Stimulated activated CD8-positive, alpha-beta memory T cell treated with anti-CD3 and anti-CD28 coated beads, Interleukin-4, amount 100 ng/mL, for 4 hours (primary cell): ENCODE results near the gene TBC1D7.

Experiments
- DNase-seq, 2 donors: peaks; one replicate each; pipeline ENCODE4 v3.0.0-alpha.2; 2020; ENCODE audit warnings: low read depth in 2 of 2, low spot score in 1 of 2

Gene TBC1D7

GRCh38 chr6:13273931-13274706 lies 54.2 kb downstream of the TBC1D7 start:
- DNase-seq, result peak; percentile 46 to 75

DNA sequence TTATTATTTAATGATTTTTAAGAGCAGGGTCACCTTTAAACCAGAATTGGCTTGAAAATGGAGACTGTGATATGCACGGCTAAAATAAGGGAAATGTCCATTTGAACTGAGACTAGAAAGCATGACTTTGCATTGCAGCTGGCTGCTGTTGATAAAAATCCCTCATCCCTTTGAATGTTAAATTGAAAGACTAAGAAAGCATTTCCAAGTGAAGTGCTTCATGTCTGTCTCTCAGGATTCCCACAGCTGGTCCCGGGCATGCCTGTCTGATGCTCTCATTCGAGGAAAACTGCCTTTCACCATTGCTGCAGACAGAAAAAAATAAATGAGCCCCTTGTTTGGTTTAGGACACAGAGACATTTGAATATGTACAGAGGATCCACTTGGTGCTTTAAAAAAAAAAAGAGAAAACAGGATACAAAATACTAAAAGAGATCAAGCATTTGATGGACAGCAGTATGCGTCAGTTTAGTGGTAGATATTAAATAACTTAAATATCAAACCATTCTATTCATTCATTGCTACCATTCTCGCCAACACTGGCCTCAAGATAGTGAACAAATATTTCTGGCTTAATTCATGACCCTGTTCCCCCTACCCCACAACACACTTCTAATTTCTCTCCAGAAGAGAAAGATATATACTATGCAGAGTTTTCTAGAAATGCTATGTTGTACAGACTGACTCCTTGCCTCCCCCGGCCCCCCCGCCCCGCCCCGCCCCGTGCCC lies 55.0 kb downstream of the TBC1D7 start:
- no peak for DNase-seq

- no peak for DNase-seq
Observed at GRCh38 chr6:13272131-13273046, 55.9 kb downstream of the TBC1D7 start.

GRCh38 chr6:13268913-13269518 lies 59.3 kb downstream of the TBC1D7 start:
- DNase-seq, result no peak

DNA sequence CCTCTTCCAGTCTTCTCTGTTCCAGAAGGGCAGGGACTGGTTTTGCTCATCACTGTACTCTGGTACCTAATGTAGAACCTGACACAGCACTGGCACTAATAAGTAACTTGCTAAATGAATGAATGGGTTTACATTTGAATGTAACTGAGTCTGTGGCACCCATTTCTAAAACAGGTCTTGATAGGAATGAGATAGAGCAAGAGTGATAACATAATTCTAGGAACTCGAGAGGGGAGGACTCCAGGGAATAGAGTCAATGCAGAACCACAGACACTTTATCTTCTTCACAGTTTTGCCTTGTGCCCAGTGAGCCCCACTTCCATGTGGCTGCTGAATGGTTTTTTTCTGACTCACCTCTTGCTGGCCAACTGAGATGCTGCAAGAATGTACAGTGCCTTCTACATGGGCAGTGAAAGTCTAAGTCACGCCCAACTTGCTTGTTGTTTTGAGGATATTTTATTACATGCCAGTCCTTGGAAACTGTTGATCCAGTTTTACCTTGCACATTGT lies 61.1 kb downstream of the TBC1D7 start:
- DNase-seq, result no peak

GRCh38 chr6:13263669-13264068 lies 64.7 kb downstream of the TBC1D7 start:
- no peak for DNase-seq

DNA sequence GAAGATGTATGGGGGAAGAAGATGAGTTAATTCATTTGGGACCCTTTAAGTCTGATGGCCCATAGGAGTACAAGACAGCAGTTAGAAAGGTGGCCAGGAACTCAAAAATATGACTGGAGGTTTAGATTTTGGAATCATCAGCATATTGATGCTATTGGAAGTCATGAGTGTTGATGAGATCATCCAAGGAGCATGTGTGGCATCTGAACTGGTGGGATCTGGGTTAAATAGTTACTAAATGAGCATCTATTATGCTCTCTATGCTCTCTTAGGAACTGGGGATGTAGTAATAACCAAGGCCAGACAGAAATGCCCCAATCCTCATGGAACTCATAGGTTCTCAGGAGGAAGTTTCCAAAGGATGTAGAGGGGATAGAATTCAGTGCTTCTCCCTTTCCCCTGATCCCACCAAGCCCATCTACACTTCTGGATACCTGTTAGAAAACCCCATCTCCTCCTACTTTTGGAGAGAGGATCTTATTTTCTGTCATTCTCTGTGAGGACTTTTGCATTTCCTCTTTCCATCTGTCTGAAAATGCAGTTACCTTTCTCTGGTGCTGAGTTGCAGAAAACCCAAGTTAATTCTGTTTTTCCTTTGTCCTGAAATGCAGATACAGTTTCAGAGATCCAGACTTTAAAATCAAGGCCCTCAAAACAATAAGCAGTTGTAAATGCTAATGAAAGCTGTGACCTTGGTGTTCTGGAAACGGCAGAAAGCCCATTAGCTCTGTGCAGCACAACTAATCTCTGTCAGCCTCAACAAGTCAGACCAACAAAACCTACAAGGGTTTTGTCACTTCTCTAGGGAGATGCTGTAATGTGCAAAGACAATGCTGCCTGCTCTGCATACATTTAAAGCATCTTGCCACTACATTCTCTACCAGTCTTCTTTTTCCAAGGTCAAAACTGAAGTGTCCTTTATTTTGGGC lies 65.8 kb downstream of the TBC1D7 start:
- no peak for DNase-seq

DNA sequence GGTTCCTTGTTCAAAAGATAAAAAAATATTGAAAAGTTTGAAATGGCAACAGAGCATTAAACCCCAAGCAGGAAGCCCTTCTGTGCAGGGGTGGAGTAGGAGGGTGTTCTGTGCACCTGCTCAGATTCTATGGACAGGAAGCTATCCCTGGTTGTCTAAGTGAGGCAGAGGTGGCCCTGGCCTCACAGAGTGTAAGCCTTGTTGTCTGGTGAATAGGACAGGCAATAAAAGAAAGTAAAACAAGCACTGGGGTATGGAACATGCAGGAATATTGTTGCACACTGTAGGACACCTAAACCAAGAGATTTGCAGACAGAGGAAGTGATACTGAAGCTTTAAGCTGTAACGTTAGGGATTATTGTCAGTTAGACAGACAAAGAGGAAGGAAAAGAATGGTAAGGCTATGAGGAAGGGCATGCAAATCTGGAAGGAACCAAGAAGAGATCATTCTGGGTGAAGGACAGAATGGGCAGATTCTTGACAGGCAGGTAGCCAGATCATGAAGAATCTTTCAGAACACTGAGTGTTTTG lies 66.8 kb downstream of the TBC1D7 start:
- DNase-seq, result no peak

DNA sequence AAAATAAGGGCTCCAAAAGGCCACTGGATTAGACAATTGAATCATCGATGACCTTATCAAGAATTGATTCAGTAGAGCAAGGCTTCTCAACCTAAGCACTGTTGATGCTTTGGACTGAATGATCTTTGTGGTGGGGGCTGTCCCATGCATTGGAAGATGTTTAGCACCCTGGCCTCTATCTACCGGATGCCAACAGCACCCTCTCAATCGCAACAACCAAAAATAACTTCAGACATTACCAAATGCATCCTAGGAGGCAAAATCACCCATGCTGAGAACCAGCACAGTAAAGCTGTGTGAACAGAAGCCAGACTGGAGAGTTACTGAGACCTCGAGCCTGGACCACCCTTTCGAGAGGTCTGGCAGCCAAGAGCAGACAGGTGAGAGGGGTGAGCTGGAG lies 67.5 kb downstream of the TBC1D7 start:
- DNase-seq, result no peak

DNA sequence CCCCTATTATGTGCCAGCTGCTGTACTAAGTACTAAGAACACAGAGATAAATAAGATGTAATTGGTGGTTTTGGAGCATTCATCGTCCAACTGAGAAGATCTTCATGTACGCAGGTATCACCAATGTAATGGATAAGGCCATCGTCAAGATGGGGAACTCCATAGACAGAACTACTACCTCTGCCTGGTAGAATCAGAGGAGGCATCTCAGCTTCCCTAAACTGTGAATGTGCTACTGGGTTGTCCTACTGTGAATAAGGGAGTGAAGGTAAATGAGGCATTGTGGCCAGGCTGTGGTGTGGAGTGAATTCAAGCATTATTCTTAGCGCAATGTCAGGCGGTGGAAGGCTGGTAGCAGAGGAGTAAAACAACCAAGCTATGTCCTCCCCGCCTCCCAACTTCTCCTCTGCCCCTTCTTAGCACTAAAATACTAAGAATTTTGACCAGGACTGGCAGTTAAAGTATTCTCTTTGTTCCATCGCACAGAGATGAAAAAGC lies 68.2 kb downstream of the TBC1D7 start:
- DNase-seq, result no peak

DNA sequence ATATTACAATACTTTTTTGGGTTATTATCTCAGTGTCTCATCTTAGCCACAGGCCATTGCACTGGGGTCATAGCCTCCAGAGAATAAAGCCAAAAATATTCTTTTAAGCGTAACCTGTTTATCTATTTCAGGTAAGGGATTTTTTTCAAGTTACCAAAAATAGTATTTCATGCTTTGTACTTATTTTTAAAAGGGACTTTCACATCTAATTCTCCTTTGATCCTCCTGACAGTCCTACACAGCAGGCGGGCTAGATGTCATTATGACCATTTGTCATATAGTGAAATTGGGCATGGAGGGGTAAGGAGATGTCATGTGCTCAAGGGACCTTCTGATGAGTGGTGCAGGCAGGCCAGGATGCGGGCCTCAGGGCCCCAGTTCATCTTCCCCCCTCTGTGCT lies 68.9 kb downstream of the TBC1D7 start:
- DNase-seq, result no peak

GRCh38 chr6:13256266-13257001 lies 71.9 kb downstream of the TBC1D7 start:
- DNase-seq, result no peak
